Lower leg skin (tissue), 3 donors: ENCODE data around the gene NVL.

Source experiments
- POLR2A ChIP-seq, 2 donors: fragments of 450-650 bp; IDR thresholded peaks; one replicate each; pipeline ENCODE4 v1.6.1; 2016 to 2017; ENCODE audit warnings: antibody characterized with exemption in 2 of 2, mild to moderate bottlenecking in 1 of 2, moderate library complexity in 1 of 2
- TF ChIP-seq, protein P1 (sequence below), 3 donors: fragments of 450-650 bp; IDR thresholded peaks; one replicate each; pipeline ENCODE4 v1.5.1; 2016; ENCODE audit warnings: antibody characterized with exemption in 3 of 3, mild to moderate bottlenecking in 3 of 3, moderate library complexity in 2 of 3

DNA sequence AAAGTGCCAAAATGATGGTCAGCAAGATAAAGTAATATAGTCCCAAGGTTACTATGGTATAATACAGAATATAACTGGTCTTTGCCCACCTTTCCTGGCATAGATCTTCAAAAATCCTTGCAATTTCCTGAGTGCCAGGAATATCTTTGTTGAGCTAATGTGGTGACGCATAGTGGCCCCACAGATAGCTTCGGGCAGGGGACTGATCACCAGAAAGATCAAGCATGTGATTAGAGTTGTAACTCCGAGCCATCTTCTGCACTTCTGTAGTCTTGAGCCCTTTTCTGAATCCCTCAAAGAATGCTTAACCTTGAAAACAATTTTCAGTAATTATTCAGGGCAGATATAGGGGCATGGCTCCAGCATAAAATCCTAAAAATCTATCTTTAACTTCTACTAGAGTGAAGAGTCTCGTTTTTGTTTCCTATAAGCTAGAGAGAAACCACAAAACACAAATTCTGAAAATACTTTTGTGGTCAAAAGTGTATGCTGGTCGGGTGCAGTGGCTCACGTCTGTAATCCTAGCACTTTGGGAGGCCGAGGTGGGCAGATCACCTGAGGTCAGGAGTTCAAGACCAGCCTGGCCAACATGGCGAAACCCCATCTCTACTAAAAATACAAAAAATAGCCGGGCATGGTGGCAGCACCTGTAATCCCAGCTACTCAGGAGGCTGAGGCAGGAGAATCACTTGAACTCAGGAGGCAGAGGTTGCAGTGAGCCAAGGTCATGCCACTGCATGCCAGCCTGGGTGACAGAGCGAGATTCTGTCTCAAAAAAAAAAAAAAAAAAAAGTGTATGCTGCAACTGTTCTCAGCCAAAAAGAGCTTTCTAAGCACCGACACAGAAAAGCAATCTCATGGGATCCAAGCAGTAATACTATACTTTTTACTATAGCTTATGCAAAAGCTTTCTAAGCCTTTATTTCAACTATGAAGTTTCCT lies 62.8 kb downstream of the NVL start:
- TF ChIP-seq, protein P1, sequence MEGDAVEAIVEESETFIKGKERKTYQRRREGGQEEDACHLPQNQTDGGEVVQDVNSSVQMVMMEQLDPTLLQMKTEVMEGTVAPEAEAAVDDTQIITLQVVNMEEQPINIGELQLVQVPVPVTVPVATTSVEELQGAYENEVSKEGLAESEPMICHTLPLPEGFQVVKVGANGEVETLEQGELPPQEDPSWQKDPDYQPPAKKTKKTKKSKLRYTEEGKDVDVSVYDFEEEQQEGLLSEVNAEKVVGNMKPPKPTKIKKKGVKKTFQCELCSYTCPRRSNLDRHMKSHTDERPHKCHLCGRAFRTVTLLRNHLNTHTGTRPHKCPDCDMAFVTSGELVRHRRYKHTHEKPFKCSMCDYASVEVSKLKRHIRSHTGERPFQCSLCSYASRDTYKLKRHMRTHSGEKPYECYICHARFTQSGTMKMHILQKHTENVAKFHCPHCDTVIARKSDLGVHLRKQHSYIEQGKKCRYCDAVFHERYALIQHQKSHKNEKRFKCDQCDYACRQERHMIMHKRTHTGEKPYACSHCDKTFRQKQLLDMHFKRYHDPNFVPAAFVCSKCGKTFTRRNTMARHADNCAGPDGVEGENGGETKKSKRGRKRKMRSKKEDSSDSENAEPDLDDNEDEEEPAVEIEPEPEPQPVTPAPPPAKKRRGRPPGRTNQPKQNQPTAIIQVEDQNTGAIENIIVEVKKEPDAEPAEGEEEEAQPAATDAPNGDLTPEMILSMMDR (IDR thresholded peaks at IDR 0.05): no peak
- no peak for TF ChIP-seq POLR2A (IDR thresholded peaks at IDR 0.05)
